Neural progenitor cell (in vitro differentiated cells): ENCODE results near the gene SPINDOC. TPM values are rescaled to one million over a fixed set of nuclear protein-coding genes. Genes with fewer than 3 reads are reported as not detected.

Experiments
- DNase-seq: peaks from one replicate; pipeline ENCODE4 v3.0.0-alpha.2; 2016; ENCODE audit warnings: low spot score
- H2AFZ ChIP-seq: fragments of 200-600 bp; sonication (generic); replicated peaks from 2 replicates; pipeline ENCODE4 v1.6.1; 2016; ENCODE audit warnings: antibody characterized with exemption
- H3F3A ChIP-seq: fragments of 200-600 bp; sonication (generic); 2 replicates; pipeline ENCODE4 v1.6.1; 2016; ENCODE audit warnings: antibody characterized with exemption, low read depth
- H3K27ac ChIP-seq: fragments of 200-600 bp; sonication (generic); 2 replicates; pipeline ENCODE4 v1.5.1; 2016; ENCODE audit warnings: mild to moderate bottlenecking
- H3K27me3 ChIP-seq: fragments of 200-600 bp; sonication (generic); 2 replicates; pipeline ENCODE4 v1.6.1; 2016; ENCODE audit warnings: mild to moderate bottlenecking, moderate library complexity
- H3K36me3 ChIP-seq: fragments of 200-600 bp; sonication (generic); 2 replicates; pipeline ENCODE4 v1.5.1; 2016
- H3K4me1 ChIP-seq: fragments of 200-600 bp; sonication (generic); 2 replicates; pipeline ENCODE4 v1.6.1; 2016; ENCODE audit warnings: mixed run types
- H3K4me2 ChIP-seq: fragments of 200-600 bp; sonication (generic); 2 replicates; pipeline ENCODE4 v1.6.1; 2016
- H3K4me3 ChIP-seq: fragments of 200-600 bp; sonication (generic); 2 replicates; pipeline ENCODE4 v1.5.1; 2016
- H3K79me2 ChIP-seq: fragments of 200-600 bp; sonication (generic); 2 replicates; pipeline ENCODE4 v1.6.1; 2016; ENCODE audit warnings: low read depth
- H3K9ac ChIP-seq: fragments of 200-600 bp; sonication (generic); 2 replicates; pipeline ENCODE4 v1.6.1; 2016
- H3K9me3 ChIP-seq: fragments of 200-600 bp; sonication (generic); 2 replicates; pipeline ENCODE4 v1.5.1; 2016; ENCODE audit warnings: low read depth
- H4K20me1 ChIP-seq: fragments of 200-600 bp; sonication (generic); 2 replicates; pipeline ENCODE4 v1.6.1; 2016; ENCODE audit warnings: low read depth
- H3K27ac Mint-ChIP-seq: 3 replicates; pipeline ENCODE4 v1.8.0; 2021; ENCODE audit warnings: mixed read lengths
- H3K27me3 Mint-ChIP-seq: 2 replicates; pipeline ENCODE4 v1.8.0; 2022; ENCODE audit warnings: low read depth, mild to moderate bottlenecking, inconsistent platforms, moderate library complexity, mixed read lengths; ENCODE audit not compliant: insufficient read depth
- H3K36me3 Mint-ChIP-seq: 3 replicates; pipeline ENCODE4 v1.8.0; 2021; ENCODE audit warnings: mixed read lengths
- H3K4me1 Mint-ChIP-seq: 3 replicates; pipeline ENCODE4 v1.8.0; 2021; ENCODE audit warnings: mixed read lengths
- H3K4me3 Mint-ChIP-seq: 3 replicates; pipeline ENCODE4 v1.8.0; 2021; ENCODE audit warnings: mild to moderate bottlenecking, moderate library complexity, mixed read lengths
- H3K9me3 Mint-ChIP-seq: 3 replicates; pipeline ENCODE4 v1.8.0; 2020; ENCODE audit warnings: mixed read lengths
- CTCF ChIP-seq: fragments of 200-600 bp; sonication (generic); IDR thresholded peaks from 2 replicates; pipeline ENCODE4 v1.5.1; 2017; ENCODE audit warnings: antibody characterized with exemption, mild to moderate bottlenecking
- EZH2 ChIP-seq: fragments of 200-600 bp; sonication (generic); IDR thresholded peaks from 2 replicates; pipeline ENCODE4 v1.6.1; 2017; ENCODE audit warnings: antibody characterized with exemption, mild to moderate bottlenecking, moderate library complexity
- EZH2phosphoT487 ChIP-seq: fragments of 200-600 bp; sonication (generic); IDR thresholded peaks from 2 replicates; pipeline ENCODE4 v1.6.1; 2017; ENCODE audit warnings: antibody characterized with exemption
- total RNA-seq: library from RNA; depleted of rRNA; stranded (reverse); fragments of >200 nt; gene quantifications from 2 replicates; pipeline ENCODE4 v1.2.3, GENCODE V29; 2015; ENCODE audit warnings: low replicate concordance

The SPINDOC gene
- total RNA-seq, 1 donor from 2014 or later = 27.2 TPM

GRCh38 chr11:63816166-63816565 lies 2.9 kb downstream of the SPINDOC start:
- Mint-ChIP-seq H3K4me3 (no peak overlapping the region), H3K36me3 (peaks cover 35% of the 10 kb centered on the region), H3K27ac (no peak overlapping the region), H3K9me3 (peaks cover 2% of the 10 kb centered on the region), H3K4me1 (peaks cover 32% of the 10 kb centered on the region), H3K27me3 (peaks cover 1% of the 10 kb centered on the region)
- Histone ChIP-seq H3K9ac (no peak overlapping the region), H3K4me2 (no peak overlapping the region), H3K27ac (no peak overlapping the region), H3K27me3 (no peaks in the 10 kb centered on the region), H3K9me3 (no peaks in the 10 kb centered on the region), H3K36me3 (peaks cover 3% of the 10 kb centered on the region), H3K79me2 (peaks cover 73% of the 10 kb centered on the region), H2AFZ (no peak overlapping the region), H3F3A (peaks cover 22% of the 10 kb centered on the region), H3K4me3 (no peak overlapping the region), H4K20me1 (peaks cover 66% of the 10 kb centered on the region), H3K4me1 (peaks cover 24% of the 10 kb centered on the region)
- DNase-seq = no peak
- TF ChIP-seq CTCF = no peak
- TF ChIP-seq EZH2phosphoT487 = no peak
- TF ChIP-seq EZH2 = no peak

- H3K79me2 ChIP-seq = peaks cover 71% of the 10 kb centered on the region
- Mint-ChIP-seq H3K36me3 (peaks cover 38% of the 10 kb centered on the region), H3K27ac (no peak overlapping the region), H3K4me1 (peaks cover 28% of the 10 kb centered on the region), H3K9me3 (peaks cover 2% of the 10 kb centered on the region), H3K27me3 (peaks cover 3% of the 10 kb centered on the region), H3K4me3 (no peak overlapping the region)
- no peak overlapping the region for H3K4me3 ChIP-seq
- peaks cover 3% of the 10 kb centered on the region for H3K36me3 ChIP-seq
- H3K9ac ChIP-seq = no peak overlapping the region
- H3K9me3 ChIP-seq = no peaks in the 10 kb centered on the region
- H3K27me3 ChIP-seq = no peaks in the 10 kb centered on the region
- peaks cover 64% of the 10 kb centered on the region for H4K20me1 ChIP-seq
- H2AFZ ChIP-seq = no peak overlapping the region
- H3K4me2 ChIP-seq = no peak overlapping the region
- no peak overlapping the region for H3K27ac ChIP-seq
- H3F3A ChIP-seq = peaks cover 16% of the 10 kb centered on the region
- no peak for TF ChIP-seq EZH2
- TF ChIP-seq CTCF = no peak
- no peak for TF ChIP-seq EZH2phosphoT487
- no peak for DNase-seq
- H3K4me1 ChIP-seq = peaks cover 18% of the 10 kb centered on the region
Observed at GRCh38 chr11:63816732-63817131, 3.5 kb downstream of the SPINDOC start.

DNA sequence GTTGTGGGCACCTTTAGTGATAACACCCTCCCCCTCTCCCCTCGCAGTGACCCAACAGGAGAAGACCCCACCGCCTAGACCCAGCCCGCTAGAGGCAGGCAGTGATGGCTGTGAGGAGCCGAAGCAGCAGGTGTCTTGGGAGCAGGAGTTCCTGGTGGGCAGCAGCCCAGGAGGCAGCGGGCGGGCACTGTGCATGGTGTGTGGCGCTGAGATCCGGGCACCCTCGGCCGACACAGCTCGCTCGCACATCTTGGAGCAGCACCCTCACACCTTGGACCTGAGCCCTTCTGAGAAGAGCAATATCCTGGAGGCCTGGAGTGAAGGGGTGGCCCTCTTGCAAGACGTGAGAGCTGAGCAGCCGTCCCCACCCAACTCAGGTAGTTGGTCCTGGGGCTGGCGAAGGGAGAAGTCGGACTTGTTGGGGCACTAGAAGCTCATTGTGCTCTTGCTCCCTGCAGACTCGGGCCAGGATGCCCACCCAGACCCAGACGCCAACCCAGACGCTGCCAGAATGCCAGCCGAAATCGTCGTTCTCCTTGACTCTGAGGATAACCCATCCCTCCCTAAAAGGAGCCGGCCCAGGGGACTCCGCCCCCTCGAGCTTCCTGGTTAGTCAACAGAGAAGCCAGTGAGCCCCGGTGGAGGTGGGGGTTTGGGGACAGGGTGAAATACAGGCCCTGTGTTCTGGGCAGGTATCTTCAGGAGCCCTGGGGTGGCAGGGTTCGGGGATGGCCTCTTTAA lies 4.7 kb downstream of the SPINDOC start:
- H3K4me2 ChIP-seq = no peak overlapping the region
- H3K9ac ChIP-seq = no peak overlapping the region
- no peak for DNase-seq
- no peak overlapping the region for H2AFZ ChIP-seq
- H3K36me3 ChIP-seq = peaks cover 3% of the 10 kb centered on the region
- H3K4me3 ChIP-seq = no peak overlapping the region
- H3K27me3 Mint-ChIP-seq = peaks cover 3% of the 10 kb centered on the region
- no peak overlapping the region for H3K4me3 Mint-ChIP-seq
- no peaks in the 10 kb centered on the region for H3K27me3 ChIP-seq
- H3K27ac ChIP-seq = no peak overlapping the region
- no peaks in the 10 kb centered on the region for H3K9me3 ChIP-seq
- peaks cover 4% of the 10 kb centered on the region for H3F3A ChIP-seq
- no peak overlapping the region for H3K27ac Mint-ChIP-seq
- peaks cover 45% of the 10 kb centered on the region for H3K36me3 Mint-ChIP-seq
- H3K4me1 Mint-ChIP-seq = peaks cover 18% of the 10 kb centered on the region
- TF ChIP-seq EZH2phosphoT487 (no peak), EZH2 (no peak), CTCF (no peak)
- peaks cover 59% of the 10 kb centered on the region for H4K20me1 ChIP-seq
- H3K79me2 ChIP-seq = peaks cover 62% of the 10 kb centered on the region
- H3K4me1 ChIP-seq = peaks cover 10% of the 10 kb centered on the region
- H3K9me3 Mint-ChIP-seq = peaks cover 2% of the 10 kb centered on the region
